NCI-H2196 treated with DMSO at 0.1 percent for 48 hours (cell line): ENCODE data around the gene CRB2.
"Not testable (repeated sequence)": the region's sequence is repeated elsewhere in the genome, so short reads cannot be mapped to it uniquely, and the experiment has no call there.

ENCODE experiments used
- DNase-seq: peaks from one replicate; lab custom pipeline; 2025; ENCODE audit not compliant: unreplicated experiment; lab: John Stamatoyannopoulos, UW

Gene CRB2

GRCh38 chr9:123327697-123328100 is 28.3 kb upstream of the CRB2 start:
- peak; percentile 36 for DNase-seq

DNA sequence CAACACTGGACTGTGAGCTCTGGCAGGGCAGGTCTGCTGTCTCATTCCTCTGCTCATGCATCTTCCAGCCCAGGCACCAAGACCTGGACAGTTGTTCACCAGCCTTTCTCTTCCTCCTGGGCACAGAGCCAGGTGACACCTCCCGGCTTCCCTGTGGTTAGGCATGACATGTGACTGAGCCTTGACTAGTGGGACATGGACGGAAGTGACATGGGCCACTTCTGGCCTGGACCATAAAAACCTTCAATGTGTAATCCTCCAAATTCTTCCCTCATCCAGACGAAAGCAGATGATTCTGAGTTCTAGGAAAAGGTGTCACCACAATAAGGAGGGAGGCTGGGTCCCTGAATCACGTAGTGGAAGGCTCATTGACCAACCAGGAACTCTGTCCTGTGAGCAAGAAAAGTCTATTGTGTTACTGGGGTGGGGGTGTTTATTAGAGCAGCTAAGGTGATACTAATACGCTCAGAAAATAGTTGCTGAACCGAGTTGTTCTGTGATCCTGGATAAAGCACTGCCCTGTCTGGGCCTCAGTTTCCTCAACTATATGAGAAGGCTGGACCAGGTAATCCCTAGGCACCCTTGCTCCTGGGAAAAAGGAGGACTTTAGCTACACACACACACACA is 26.6 kb upstream of the CRB2 start:
- DNase-seq: no peak

DNA sequence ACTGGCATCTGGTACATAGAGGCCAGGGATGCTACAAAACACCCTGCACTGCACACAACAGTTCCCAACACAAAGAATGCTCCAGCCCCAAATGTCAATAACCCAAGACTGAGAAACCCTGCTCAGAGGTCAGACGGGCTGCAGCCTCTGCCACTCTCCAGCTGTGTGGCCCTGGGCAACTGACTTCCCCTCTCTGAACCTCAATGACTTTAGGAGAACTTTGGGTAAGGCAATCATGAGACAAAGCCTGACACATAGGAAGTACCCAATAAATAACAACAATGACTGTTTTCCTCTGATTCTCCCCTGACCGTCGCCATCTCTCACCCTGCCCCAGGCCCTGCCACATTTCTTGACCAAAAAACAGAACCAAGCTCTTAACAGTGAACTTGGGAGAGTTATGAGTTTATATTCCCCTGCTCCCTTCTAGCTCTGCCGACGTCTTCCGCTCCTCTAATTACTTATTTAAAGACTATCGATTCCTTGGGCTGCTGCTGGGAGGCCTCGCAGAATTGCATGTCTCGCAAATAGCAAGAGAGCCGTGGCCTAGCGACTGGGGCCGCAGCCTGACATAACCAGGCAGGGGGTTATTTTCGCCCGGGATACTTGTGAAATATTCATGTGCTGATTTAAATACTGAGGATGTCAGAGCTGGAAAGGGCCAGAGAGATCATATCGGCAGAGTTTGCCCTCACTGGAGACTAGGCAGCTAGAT is 24.5 kb upstream of the CRB2 start:
- DNase-seq: no peak

DNA sequence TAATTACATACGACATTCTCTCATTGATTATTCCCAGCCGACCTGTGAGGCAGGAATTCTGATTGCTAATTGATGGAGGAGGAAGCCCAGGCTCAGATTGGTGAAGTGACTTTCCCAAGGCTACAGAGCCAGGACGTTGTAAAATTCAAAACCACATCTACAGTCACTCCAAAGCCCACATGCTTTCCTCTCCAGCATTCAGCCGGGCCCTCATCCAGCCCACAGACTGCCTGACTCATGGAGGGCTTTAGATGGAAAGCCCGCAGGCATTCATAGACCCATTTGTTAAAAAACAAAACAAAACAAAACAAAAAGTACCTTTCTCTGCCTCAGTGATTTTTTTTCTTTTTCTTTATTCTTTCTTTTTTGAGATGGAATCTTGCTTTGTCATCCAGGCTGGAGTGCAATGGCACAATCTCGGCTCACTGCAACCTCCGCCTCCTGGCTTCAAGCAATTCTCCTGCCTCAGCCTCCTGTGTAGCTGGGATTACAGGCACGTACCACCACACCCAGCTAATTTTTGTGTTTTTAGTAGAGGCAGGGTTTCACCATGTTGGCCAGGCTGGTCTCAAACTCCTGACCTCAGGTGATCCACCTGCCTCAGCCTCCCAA is 22.8 kb upstream of the CRB2 start:
- DNase-seq: not testable (repeated sequence)

- DNase-seq: no peak
Measured at GRCh38 chr9:123334639-123335038, 21.4 kb upstream of the CRB2 start.

DNA sequence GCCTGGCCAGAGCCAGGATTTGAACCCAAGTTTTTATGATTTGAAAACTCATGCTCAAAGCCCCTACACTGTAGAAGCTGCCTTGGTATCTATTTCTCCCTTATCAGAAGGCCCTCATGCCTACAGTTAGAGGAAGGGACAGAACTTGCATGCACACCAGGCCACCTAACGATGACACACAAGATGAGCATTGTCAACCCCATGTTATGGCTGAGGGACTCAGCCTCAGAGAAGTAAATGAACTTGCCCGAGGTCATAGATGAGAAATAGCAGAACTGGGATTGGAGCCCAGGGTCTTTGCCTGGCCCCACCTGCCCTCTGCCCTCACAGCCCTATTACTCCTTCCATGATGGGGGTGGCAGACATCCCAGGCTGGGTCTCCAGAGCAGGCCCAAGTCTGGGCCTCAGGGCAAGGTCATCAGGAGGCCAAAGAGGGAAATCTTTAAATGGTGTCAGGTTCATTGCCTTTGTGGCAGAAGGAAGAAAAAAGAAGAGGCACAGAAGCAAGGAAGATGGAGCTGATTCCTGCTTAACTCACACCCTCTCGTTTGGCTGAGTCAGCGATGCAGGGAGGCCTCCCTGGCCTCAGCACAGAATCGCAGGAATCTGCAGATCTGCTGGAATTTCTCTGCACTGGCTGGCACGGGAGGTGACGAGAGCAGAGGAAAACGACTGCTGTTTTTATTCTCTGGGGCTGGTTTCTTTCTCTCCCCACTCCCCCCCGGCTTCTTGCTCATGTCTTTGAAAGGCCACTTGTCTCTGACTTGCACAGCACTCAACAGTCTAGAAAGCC is 20.6 kb upstream of the CRB2 start:
- no peak for DNase-seq

- no peak for DNase-seq
Measured at GRCh38 chr9:123335986-123336329, 20.0 kb upstream of the CRB2 start.

- no peak for DNase-seq
Measured at GRCh38 chr9:123336449-123336848, 19.5 kb upstream of the CRB2 start.

DNA sequence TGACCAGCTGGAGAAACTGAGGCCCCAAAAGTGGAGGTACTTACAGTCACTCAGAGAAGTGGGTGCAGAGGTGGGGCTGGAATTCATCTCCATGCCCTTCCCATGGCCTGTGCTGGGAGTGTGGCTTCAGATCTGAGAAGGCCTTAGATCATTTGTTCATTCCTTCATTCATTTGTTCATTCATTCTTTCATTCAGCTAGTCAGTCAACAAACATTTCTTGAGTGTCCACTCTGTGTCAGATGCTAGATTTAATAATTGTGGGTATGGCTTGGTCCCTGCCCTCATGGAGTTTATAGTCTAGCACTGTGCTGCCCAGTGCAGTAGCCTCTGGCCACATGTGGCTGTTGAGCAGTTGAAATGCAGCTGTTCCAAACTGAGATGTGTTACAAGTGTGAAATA is 19.0 kb upstream of the CRB2 start:
- DNase-seq: no peak

DNA sequence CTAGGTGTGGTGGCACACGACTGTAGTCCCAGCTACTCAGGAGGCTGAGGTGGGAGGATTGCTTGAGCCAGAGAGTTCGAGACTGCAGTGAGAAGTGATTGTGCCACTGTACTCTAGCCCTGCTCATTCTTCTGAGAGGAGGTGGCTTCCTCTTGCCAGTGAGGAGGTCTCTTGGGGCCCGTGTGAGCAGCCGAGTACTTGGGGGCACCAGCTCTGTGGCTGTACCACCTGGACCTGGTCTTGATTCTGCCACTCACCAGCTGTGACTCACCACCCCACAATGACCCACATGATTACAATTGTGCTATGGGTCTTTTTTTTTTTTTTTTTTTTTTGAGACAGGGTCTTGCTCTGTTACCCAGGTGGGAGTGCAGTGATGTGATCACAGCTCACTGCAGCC is 18.0 kb upstream of the CRB2 start:
- no peak for DNase-seq

DNA sequence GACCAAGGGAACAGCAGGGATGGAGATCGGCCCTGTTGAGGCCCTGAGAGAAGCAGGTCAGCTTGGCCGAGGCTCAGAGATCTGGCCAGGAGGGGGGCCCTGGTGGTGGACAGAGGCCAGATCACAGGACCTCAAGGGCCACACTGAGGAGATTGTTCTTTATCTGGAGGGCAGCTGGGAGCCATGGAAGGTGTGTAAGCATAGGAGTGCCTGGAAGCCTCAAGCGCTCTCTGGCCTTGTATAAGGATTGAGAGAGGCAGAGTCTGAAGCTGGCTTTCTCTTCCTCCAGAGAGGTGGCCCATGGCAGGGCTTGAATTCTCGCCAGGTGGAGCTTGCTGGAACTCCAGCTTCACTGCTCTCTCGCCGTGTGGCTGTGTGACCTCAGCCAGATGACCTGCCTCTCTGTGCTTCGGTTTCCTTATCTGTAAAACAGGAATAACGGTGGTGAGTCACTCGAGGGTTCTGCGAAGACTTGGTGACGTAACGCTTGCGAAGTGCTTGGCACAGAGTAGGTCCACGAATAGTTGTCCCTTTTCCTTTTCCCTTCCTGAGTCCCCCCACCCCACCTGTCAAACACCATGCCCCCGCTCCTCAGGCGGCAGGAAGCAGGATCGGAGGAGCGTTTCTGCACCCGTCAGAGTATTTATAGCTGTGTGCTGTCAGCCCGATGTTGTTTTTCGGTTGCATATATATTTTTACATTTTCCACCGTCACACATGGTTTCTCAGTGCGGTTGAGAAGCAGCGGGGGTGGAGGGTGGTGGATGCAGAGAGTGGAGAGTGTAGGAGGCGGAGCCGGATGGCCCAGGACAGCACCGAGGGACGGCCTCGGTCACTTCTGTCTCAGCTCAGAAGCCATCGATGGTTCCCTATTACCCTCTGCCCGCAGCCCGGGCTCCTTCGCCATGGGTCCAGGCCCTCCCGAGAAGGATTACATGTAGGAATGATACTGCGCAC is 17.0 kb upstream of the CRB2 start:
- DNase-seq: no peak

GRCh38 chr9:123339666-123340510 is 16.1 kb upstream of the CRB2 start:
- DNase-seq: no peak

GRCh38 chr9:123341816-123342215 is 14.2 kb upstream of the CRB2 start:
- DNase-seq: no peak

DNA sequence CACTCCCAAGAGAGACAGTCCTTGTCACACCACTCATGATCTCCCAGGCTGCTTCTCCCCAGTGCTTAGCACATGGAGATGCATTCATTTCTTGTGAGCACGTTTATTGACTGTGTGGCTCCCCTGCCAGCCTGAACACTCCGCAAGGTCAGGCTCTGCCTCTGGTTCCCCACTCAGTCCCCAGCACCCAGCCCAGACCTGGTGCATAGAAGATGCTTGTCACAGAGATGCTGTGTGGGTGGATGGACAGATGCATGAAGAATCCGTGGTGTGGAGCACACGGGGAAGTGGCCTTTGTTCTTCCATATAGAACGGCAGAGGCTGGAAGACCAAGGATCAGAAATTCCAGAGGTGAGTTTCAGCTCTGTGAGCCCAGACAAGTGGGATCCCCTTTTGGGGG is 13.8 kb upstream of the CRB2 start:
- no peak for DNase-seq

DNA sequence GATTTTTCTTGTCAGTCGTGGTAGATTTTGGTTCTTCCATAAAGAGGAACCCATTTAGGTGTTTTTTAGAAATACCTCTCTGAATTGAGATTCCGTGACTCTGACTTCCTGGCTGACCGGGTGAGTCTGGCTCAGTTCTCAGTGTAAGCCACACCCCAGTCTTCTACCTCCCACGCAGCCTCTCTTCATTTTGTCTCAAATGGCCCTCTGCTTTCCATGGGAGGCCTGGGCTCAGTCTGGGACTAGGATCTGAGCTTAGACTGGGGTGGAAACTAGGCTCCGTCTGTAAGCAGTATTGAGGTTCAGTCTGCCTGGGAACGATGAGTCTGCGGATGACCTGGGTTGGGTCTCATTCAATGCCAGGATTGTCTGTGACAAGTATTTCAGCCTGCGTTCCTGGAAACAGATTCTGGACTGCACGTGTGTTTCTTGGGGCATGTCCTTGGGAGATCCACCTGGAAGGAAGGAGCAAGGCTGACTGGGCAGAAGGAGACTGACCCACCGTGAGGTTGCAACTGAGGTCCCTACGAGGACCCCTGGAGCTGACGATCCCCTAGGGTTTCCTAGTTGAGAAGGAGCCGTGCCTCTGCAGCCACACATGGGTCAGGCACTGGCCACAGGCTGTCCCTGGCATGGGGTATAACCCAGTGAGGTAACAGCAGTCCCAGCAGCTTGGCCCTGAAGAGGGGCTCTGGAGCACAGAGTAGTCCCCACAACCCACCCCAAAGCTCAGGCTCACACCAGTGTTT is 12.4 kb upstream of the CRB2 start:
- DNase-seq: no peak

GRCh38 chr9:123344192-123344949 is 11.6 kb upstream of the CRB2 start:
- no peak for DNase-seq

GRCh38 chr9:123345567-123345955 is 10.4 kb upstream of the CRB2 start:
- no peak for DNase-seq

DNA sequence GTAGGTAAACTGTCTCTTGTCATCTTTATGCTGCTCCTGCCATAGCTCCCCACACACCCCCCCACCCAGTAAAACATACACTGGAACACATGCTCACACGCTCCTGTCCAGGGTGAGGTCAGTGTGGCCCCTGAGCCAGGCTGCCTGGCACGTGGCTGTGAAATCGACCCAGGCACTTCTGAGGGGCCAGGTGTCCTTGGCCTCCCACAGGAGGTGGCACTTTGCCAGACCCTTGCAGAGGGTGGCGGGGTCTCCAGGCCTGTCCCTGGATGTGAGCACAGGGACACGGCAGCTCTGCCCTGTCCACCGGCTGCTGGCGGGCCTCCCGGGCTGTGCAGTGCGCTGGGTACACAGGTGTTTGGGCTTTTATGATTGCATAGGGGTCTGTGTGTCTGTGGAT is 10.0 kb upstream of the CRB2 start:
- no peak for DNase-seq
